ENCODE data around the gene BMP6.

DNA sequence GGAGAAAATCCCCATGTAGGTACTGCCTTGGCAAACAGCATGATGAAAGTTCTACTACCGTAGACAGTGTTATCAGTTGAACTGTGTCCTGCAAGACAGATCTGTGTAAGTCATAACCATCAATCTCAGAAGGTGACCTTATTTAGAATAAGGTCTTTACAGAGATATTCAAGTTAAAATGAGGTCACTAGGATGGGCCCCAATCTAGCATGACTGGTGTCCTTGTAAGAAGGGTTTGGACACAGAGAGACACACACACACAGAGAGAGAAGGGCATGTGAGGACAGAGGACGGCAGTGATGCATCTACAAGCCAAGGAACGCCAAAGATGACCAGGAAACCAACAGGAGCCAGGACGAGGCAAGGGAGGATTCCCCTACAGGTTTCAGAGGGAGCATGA lies 175.9 kb downstream of the BMP6 start:
- TF ChIP-seq, protein P1, sequence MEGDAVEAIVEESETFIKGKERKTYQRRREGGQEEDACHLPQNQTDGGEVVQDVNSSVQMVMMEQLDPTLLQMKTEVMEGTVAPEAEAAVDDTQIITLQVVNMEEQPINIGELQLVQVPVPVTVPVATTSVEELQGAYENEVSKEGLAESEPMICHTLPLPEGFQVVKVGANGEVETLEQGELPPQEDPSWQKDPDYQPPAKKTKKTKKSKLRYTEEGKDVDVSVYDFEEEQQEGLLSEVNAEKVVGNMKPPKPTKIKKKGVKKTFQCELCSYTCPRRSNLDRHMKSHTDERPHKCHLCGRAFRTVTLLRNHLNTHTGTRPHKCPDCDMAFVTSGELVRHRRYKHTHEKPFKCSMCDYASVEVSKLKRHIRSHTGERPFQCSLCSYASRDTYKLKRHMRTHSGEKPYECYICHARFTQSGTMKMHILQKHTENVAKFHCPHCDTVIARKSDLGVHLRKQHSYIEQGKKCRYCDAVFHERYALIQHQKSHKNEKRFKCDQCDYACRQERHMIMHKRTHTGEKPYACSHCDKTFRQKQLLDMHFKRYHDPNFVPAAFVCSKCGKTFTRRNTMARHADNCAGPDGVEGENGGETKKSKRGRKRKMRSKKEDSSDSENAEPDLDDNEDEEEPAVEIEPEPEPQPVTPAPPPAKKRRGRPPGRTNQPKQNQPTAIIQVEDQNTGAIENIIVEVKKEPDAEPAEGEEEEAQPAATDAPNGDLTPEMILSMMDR (conservative IDR thresholded peaks at IDR 0.05) = no peak
- TF ChIP-seq ZFX (IDR thresholded peaks at IDR 0.05) = no peak

Data from C4-2B (cell line).